PC-3 (cell line): ENCODE results near the gene GOLGA8A. TPM values are rescaled to one million over a fixed set of nuclear protein-coding genes. Genes with fewer than 3 reads are reported as not detected.
A peak's percentile ranks its signal among the peaks of the same experiment; 100 is the strongest.

Source experiments
- ATAC-seq: fragments of 200-7000 bp; cut with Tn5 transposase; 2 replicates; pipeline ENCODE4 v1.9.1; 2020; ENCODE audit warnings: mild to moderate bottlenecking, moderate library complexity
- Bru-seq: library from RNA; stranded (reverse); fragments of 400-500 nt; gene quantifications from one replicate; lab custom pipeline; 2021; lab: Mats Ljungman, UMichigan
- BruChase-seq, 2 experiments: library from RNA; stranded (reverse); fragments of 400-500 nt; gene quantifications; one replicate each; lab custom pipeline; 2021; lab: Mats Ljungman, UMichigan
- BruUV-seq: library from RNA; stranded (reverse); fragments of 400-500 nt; replicated peaks from 2 replicates; lab custom pipeline; 2021; lab: Mats Ljungman, UMichigan
- CTCF ChIA-PET: fragments of 300-600 bp; sonication (Branson Sonifier 250); formaldehyde crosslinking; loops from one replicate; lab custom pipeline; 2022; ENCODE audit warnings: antibody characterized with exemption; lab: Charles Lee
- POLR2A ChIA-PET: fragments of 300-600 bp; sonication (Branson Sonifier 250); formaldehyde crosslinking; loops from one replicate; lab custom pipeline; 2022; ENCODE audit warnings: antibody characterized with exemption; ENCODE audit not compliant: unreplicated experiment; lab: Charles Lee
- DNase-seq: peaks from one replicate; pipeline ENCODE4 v3.0.0-alpha.2; 2015
- H2AFZ ChIP-seq: fragments of 300-600 bp; sonication (generic); 2 replicates; pipeline ENCODE4 v1.6.0; 2016; ENCODE audit warnings: antibody characterized with exemption, low read length
- H3F3A ChIP-seq: fragments of 300-600 bp; sonication (generic); one replicate; pipeline ENCODE4 v1.6.0; 2017; ENCODE audit warnings: antibody characterized with exemption, low read length, control low read depth, mild to moderate bottlenecking; ENCODE audit not compliant: unreplicated experiment
- H3K27ac ChIP-seq: fragments of 300-600 bp; sonication (generic); 2 replicates; pipeline ENCODE4 v1.5.1; 2016; ENCODE audit warnings: mild to moderate bottlenecking, low read length
- H3K27me3 ChIP-seq: fragments of 300-600 bp; sonication (generic); 2 replicates; pipeline ENCODE4 v1.6.1; 2016; ENCODE audit warnings: low read length, mixed read lengths
- H3K36me3 ChIP-seq: fragments of 300-600 bp; sonication (generic); 2 replicates; pipeline ENCODE4 v1.6.1; 2016; ENCODE audit warnings: low read depth, mixed run types, low read length, mixed read lengths
- H3K4me1 ChIP-seq: fragments of 300-600 bp; sonication (generic); 2 replicates; pipeline ENCODE4 v1.5.1; 2016; ENCODE audit warnings: low read length; ENCODE audit not compliant: insufficient read depth
- H3K4me2 ChIP-seq: fragments of 300-600 bp; sonication (generic); 2 replicates; pipeline ENCODE4 v1.6.0; 2016; ENCODE audit warnings: low read length
- H3K4me3 ChIP-seq: fragments of 300-600 bp; sonication (generic); 2 replicates; pipeline ENCODE4 v1.5.1; 2016; ENCODE audit warnings: mild to moderate bottlenecking, low read length, mixed read lengths
- H3K79me2 ChIP-seq: fragments of 300-600 bp; sonication (generic); 2 replicates; pipeline ENCODE4 v1.6.1; 2017; ENCODE audit warnings: low read length, mixed read lengths
- H3K9ac ChIP-seq: fragments of 300-600 bp; sonication (generic); 2 replicates; pipeline ENCODE4 v1.6.0; 2016; ENCODE audit warnings: mild to moderate bottlenecking, low read length
- H3K9me2 ChIP-seq: fragments of 300-600 bp; sonication (generic); replicated peaks from 2 replicates; pipeline ENCODE4 v1.6.1; 2016; ENCODE audit warnings: mixed run types, low read length, mixed read lengths
- H3K9me3 ChIP-seq: fragments of 300-600 bp; sonication (generic); 2 replicates; pipeline ENCODE4 v1.6.1; 2016; ENCODE audit warnings: low read length, mixed read lengths
- H4K20me1 ChIP-seq: fragments of 300-600 bp; sonication (generic); 2 replicates; pipeline ENCODE4 v1.6.1; 2016; ENCODE audit warnings: low read length, mixed read lengths
- EZH2 ChIP-seq: fragments of 300-600 bp; sonication (generic); IDR thresholded peaks from one replicate; pipeline ENCODE4 v1.6.1; 2017; ENCODE audit warnings: antibody characterized with exemption, mild to moderate bottlenecking, low read length; ENCODE audit not compliant: unreplicated experiment
- EZH2phosphoT487 ChIP-seq: fragments of 300-600 bp; sonication (generic); IDR thresholded peaks from 2 replicates; pipeline ENCODE4 v1.6.1; 2018; ENCODE audit warnings: mild to moderate bottlenecking, antibody characterized with exemption, low read length, borderline replicate concordance
- intact Hi-C: fragments of 100-400 bp; cut with micrococcal nuclease; formaldehyde crosslinking; loops from 2 replicates; pipeline ENCODE4 v1.9.0; 2023
- long read RNA-seq: library from polyadenylated mRNA; unstranded; transcript quantifications from one replicate; pipeline ENCODE4 v2.0.0, GENCODE V29; 2021; ENCODE audit not compliant: unreplicated experiment
- total RNA-seq: library from RNA; depleted of rRNA; stranded (reverse); fragments of >200 nt; gene quantifications from 2 replicates; pipeline ENCODE4 v1.2.3, GENCODE V29; 2014; rRNA removed
- TF ChIP-seq, protein P1 (sequence below): fragments of 300-600 bp; sonication (generic); conservative IDR thresholded peaks from 2 replicates; pipeline ENCODE4 v1.5.1; 2017; ENCODE audit warnings: antibody characterized with exemption, low read depth, mild to moderate bottlenecking, low read length

The GOLGA8A gene, protein sequence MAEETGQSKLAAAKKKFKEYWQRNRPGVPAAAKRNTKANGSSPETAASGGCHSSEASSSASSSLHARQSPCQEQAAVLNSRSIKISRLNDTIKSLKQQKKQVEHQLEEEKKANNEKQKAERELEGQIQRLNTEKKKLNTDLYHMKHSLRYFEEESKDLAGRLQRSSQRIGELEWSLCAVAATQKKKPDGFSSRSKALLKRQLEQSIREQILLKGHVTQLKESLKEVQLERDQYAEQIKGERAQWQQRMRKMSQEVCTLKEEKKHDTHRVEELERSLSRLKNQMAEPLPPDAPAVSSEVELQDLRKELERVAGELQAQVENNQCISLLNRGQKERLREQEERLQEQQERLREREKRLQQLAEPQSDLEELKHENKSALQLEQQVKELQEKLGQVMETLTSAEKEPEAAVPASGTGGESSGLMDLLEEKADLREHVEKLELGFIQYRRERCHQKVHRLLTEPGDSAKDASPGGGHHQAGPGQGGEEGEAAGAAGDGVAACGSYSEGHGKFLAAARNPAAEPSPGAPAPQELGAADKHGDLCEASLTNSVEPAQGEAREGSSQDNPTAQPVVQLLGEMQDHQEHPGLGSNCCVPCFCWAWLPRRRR
- 25.3 and 37.3 TPM in 2 replicates for total RNA-seq
- Bru-seq, nascent RNA, result percentile 91 among the genes with signal in this experiment
- percentile 93 among the genes with signal in this experiment for BruChase-seq, experiment 1, labeled RNA remaining after a 6-hour chase
- BruChase-seq, experiment 2, labeled RNA remaining after a 2-hour chase, result percentile 93 among the genes with signal in this experiment
- long read RNA-seq, partial matches to known transcripts, result 207 of 310 reads
- long read RNA-seq, other reads (novel, unspliced or antisense), result 99 of 310 reads

- POLR2A ChIA-PET, result interaction anchor here (0.6 kb wide), 2 partner anchors 585 to 868 kb away, joined by 3 to 5 read pairs; no protein-coding TSS in a partner anchor
- Histone ChIP-seq H3K9ac (peak within 1 kb of the TSS; percentile 73), H3K36me3 (no peaks in the 10 kb centered on the region; the same call in 1 of the 2 replicates), H3K9me2 (no peaks in the 10 kb centered on the region), H3K4me2 (peak within 1 kb of the TSS; percentile 92), H3K27me3 (peaks cover 2% of the 10 kb centered on the region; the same call in 1 of the 2 replicates), H2AFZ (peak within 1 kb of the TSS; percentile 88), H3F3A (no peaks in the 10 kb centered on the region), H3K27ac (no peak within 1 kb of the TSS), H3K9me3 (no peaks in the 10 kb centered on the region), H3K4me3 (peak within 1 kb of the TSS; percentile 75), H3K79me2 (peaks cover 39% of the 10 kb centered on the region), H4K20me1 (peaks cover 7% of the 10 kb centered on the region; the same call in 1 of the 2 replicates), H3K4me1 (peaks cover 12% of the 10 kb centered on the region)
- intact Hi-C loops, result no loop called here
- BruUV-seq, result no TSS peak
- peak; percentile 84 for DNase-seq
- CTCF ChIA-PET, result no interaction called here
- TF ChIP-seq EZH2phosphoT487 (no peak), EZH2 (no peak)
- TF ChIP-seq, protein P1, sequence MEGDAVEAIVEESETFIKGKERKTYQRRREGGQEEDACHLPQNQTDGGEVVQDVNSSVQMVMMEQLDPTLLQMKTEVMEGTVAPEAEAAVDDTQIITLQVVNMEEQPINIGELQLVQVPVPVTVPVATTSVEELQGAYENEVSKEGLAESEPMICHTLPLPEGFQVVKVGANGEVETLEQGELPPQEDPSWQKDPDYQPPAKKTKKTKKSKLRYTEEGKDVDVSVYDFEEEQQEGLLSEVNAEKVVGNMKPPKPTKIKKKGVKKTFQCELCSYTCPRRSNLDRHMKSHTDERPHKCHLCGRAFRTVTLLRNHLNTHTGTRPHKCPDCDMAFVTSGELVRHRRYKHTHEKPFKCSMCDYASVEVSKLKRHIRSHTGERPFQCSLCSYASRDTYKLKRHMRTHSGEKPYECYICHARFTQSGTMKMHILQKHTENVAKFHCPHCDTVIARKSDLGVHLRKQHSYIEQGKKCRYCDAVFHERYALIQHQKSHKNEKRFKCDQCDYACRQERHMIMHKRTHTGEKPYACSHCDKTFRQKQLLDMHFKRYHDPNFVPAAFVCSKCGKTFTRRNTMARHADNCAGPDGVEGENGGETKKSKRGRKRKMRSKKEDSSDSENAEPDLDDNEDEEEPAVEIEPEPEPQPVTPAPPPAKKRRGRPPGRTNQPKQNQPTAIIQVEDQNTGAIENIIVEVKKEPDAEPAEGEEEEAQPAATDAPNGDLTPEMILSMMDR, result no peak
- peak; percentile 18 for ATAC-seq
Measured at GRCh38 chr15:34437687-34438086, at the start of gene GOLGA8A. Gene GOLGA8A, minus strand, starts transcription at chr15:34437808. Its CDS starts 48,117 bp downstream, at chr15:34389691.

DNA sequence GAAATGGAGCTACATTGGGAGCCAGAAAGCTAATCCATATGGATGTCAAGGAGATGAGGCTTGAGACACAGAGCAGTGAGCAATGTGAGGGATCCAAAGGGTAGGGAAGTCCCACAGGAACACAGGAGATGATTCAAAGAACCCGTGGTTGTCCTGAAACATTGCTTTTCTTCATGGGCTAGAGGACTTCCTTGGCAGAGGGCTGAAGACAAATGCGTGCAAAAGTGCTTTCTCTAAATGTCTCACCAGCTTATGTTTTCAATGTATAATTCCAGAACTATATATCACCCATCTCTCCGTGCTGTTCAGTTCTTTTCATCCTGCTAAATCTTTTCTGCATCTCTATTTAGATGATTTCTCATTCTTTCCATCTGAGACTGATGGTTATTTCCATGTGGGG lies 46.0 kb upstream of the GOLGA8A start:
- H3K4me3 ChIP-seq, result no peak overlapping the region
- H4K20me1 ChIP-seq, result no peaks in the 10 kb centered on the region
- H3K4me1 ChIP-seq, result no peaks in the 10 kb centered on the region
- peaks cover 44% of the 10 kb centered on the region for H3K27me3 ChIP-seq
- H3K9ac ChIP-seq, result no peak overlapping the region
- ChIA-PET CTCF (no interaction called here), POLR2A (no interaction called here)
- ATAC-seq (no peak), DNase-seq (no peak)
- no peak overlapping the region for H2AFZ ChIP-seq
- no peaks in the 10 kb centered on the region for H3K9me2 ChIP-seq
- intact Hi-C loops, result no loop called here
- no peak overlapping the region for H3K27ac ChIP-seq
- BruUV-seq, result no TSS peak
- TF ChIP-seq, protein P1, result no peak
- TF ChIP-seq EZH2 (no peak), EZH2phosphoT487 (no peak)
- no peaks in the 10 kb centered on the region for H3K9me3 ChIP-seq
- H3K36me3 ChIP-seq, result no peaks in the 10 kb centered on the region
- no peak overlapping the region for H3K4me2 ChIP-seq
- H3K79me2 ChIP-seq, result no peaks in the 10 kb centered on the region
- H3F3A ChIP-seq, result no peaks in the 10 kb centered on the region
